Stimulated activated CD8-positive, alpha-beta memory T cell treated with anti-CD3 and anti-CD28 coated beads, Interleukin-15, amount 100 ng/mL, for 4 hours (primary cell): ENCODE data around the gene PHLDB1.
"Not testable (repeated sequence)": the region's sequence is repeated elsewhere in the genome, so short reads cannot be mapped to it uniquely, and the experiment has no call there.

ENCODE experiments used
- DNase-seq, 2 donors: peaks; one replicate each; pipeline ENCODE4 v3.0.0-alpha.2; 2020; ENCODE audit warnings: low read depth in 2 of 2

Gene PHLDB1

DNA sequence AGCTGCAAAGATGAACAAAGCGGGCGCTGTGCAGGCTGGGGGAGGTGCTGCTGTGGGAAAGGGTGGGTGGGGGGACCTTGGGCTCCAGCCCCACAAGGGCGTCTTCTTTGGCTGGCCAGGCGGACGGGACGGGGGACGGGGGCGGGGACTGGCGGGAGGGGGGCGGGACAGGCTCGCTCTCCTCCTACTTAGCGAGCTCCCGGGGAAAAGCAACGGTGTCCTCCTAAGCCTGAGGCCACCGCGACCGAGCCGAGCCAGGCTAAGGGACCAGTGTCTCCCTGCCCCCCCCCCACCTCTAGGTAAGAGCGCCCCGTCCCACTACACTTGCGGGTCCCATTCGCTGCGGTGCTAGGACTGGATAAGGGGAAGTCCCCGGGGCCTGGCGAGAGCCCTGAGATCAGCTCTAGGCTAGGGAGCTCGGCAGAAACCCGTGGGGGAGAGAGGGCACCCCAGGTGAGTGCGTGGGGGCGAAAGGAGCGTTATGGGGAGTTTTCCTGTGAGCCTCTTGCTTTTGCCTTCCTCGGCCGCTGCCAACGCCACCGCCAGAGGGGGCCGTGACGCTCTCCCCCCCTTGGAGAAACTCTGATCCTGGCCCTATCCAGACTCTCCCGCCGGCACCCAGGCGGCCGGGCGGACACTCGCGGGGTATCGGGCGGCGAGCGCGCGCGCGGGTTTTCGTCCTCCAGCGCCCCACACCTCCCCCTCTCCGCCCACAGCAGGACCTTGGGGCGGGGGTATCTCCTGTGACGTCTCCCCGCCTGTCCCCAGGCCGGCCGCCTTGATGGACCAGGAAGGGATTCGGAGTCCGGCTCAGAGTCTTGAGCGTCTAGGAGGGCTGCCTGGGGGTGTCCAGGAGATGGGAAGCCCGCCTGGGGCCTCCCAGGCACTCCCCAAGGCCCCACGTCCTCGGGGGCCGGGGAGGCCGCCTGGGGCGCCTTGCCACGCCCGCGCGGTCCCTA is at the start of gene PHLDB1:
PHLDB1 (plus strand) TSS at position 215 of the 959 bp plus-strand sequence. CDS start 6,222 bp downstream, outside the sequence.
- DNase-seq, result peak; percentile 24 to 28

DNA sequence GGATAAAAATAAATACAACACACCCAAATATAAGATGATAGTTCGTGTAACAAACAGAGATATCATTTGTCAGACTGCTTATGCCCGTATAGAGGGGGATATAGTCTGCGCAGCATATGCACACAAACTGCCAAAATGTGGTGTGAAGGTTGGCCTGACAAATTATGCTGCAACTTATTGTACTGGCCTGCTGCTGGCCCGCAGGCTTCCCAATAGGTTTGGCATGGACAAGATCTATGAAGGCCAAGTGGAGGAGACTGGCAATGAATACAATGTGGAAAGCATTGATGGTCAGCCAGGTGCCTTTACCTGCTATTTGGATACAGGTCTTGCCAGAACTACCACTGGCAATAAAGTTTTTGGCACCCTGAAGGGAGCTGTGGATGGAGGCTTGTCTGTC is 46.6 kb upstream of the PHLDB1 start:
- no peak for DNase-seq

DNA sequence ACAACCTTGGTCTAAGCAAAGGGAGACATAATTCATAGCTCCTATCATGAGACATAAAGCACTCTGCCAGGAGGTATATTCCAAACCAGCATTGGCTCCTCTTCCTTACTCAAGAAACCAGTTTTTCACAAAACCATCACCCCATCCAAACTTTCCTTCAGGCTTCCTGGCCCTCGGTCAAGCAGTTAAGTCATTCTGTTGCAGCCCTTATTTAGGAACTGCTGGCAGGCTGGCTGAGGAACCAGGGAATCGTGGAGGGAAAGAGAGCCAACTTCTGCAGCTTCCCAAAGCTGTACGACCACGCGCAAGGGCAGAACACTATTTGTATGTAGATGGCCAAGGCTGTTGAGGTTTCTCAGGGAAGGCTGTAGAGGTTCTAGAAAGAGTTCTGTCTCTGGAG is 42.4 kb upstream of the PHLDB1 start:
- no peak for DNase-seq

DNA sequence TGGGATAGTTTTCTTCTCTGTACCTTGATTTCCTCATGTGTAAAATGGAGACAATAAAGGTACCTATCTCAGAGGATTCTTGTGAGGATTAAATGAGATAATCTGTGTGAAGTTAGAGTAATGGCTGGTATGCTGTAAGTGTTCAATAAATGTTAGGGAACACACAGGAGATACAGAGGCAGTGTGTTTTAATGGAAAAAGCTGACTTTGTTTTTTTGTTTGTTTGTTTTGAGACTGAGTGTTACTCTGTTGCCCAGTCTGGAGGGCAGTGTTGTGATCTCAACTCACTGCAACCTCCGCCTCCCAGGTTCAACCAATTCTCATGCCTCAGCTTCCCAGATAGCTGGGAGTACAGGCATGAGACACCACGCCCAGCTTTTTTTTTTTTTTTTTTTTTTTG is 37.7 kb upstream of the PHLDB1 start:
- DNase-seq, result no peak

DNA sequence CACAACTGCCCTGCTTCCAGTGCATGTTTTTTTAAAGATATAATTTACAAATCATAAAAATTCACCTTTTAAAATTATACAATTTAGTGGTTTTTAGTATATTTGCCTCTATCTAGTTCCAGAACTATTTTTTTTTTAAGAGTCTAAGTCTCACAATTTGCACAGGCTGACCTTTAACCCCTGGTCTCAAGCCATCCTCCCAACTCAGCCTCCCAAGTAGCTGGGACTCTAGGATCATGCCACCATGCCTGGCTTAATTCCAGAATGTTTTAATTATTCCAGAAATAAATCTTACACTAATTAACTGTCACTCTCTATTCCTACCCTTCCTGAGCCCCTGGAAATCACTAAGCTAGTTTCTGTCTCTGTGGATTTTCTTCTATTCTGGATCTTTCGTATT is 36.6 kb upstream of the PHLDB1 start:
- no peak for DNase-seq

DNA sequence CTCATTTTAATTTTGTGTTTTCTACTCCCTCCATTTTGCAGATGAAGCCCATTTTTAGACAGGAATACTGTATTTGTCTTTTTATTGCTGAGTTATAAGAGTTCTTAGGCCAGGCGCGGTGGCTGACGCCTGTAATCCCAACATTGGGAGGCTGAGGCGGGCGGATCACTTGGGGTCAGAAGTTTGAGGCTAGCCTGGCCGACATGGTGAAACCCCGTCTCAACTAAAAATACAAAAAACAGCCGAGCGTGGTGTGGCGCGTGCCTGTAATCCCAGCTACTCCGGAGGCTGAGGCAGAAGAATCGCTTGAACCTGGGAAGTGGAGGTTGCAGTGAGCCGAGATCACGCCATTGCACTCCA is 35.7 kb upstream of the PHLDB1 start:
- DNase-seq, result not testable (repeated sequence)

DNA sequence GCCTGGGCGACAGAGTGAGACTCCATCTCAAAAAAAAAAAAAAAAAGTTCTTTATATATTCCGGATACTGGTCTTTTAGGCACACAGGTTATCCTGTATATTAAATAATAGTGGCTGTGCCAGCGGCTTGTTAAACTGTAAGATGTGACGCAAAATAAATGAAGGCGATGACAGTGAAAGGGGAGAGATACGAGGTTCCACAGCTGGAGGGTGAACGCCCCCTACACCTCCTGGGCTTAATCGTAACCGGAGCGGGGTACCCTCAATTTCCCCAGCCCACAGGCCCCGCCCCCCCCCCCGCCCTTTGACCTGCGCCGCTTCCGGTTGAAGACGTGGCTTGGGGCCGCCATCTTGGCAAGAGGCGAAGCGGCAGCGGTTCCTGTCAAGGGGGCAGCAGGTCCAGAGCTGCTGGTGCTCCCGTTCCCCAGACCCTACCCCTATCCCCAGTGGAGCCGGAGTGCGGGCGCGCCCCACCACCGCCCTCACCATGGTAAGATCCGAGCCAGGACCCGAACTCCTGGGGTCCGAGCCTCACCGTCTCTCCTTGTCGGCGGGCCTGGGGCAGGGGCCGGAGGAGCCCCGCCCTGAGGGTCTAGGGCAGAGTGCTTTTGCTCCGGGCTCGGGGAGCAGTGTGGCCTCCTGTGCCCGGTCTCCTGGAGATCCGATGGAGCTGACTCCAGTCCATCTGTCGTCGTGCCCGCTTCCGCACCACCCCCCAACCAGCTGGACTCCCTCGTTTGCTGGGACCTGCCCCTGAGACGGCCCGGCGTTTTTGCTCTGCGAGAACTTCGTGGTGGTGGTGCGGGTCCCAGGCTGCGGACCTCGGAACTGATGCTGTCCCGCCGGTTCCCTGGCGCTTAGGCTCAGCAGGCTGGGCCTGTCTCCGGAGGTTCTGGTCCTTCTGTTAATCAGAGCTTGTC is 35.1 kb upstream of the PHLDB1 start, which contains the start of gene ARCN1:
ARCN1 (plus strand) TSS at position 349 of the 920 bp plus-strand sequence; CDS start at position 488, 139 bp downstream.
- peak; percentile 60 to 63 for DNase-seq

DNA sequence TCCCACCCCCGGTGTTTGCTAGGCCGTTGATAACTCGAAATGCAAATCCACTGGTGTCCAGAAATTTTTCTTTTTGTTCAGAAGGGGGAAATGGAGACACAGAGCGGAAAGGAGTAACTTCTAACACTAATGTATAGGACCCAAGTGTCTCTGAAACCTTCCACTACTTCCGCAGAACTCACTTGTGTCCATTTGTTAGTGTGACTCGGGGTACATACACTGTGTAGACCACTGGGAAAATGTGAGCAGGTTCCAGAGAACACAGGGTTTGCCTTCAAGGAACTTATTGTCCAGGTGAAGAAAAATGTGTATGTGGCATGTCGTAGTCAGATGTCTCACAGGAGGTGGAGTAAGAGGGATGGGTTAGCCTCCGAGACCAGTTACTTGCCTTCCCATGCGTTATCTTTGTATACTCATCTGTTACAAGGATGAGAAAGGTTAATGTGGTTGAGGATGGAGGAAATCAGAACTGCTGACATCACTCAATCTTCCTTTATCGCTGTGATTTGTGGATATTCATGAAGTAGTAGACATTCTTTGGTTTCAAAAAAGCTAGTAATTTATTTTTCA is 34.3 kb upstream of the PHLDB1 start:
- no peak for DNase-seq

DNA sequence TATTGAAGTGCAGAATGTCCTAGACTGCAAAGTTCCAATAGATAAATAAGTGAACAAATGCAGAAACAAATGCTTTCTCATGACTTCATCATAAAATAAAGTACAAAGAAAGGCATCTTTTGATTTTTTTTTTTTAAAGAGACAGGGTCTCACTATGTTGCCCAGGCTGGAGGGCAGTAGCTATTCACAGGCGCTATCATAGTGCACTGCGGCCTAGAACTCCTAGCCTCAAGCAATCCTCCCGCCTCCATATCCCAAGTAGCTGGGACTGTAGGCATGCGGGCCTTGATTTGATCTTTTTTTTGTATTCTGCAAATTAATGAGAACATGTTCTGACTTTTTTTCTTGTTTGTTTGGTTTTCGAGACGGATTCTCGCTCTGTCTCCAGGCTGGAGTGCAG is 32.8 kb upstream of the PHLDB1 start:
- DNase-seq, result no peak

DNA sequence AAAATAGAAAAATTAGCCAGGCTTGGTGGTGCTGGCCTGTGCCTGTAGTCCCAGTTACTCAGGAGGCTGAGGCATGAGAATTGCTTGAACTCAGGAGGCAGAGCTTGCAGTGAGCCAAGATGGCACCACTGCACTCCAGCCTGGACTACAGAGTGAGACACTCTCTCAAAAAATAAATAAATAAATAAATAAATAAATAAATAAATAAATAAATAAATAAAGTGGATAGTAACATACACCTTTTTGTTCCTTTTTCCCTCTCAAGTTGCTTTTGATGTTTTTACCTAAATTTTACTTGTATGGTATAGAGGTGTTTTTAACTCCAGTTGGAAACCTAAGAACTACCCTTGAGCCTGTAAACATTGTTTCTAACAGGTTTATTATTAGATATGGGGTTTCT is 29.4 kb upstream of the PHLDB1 start:
- not testable (repeated sequence) for DNase-seq

DNA sequence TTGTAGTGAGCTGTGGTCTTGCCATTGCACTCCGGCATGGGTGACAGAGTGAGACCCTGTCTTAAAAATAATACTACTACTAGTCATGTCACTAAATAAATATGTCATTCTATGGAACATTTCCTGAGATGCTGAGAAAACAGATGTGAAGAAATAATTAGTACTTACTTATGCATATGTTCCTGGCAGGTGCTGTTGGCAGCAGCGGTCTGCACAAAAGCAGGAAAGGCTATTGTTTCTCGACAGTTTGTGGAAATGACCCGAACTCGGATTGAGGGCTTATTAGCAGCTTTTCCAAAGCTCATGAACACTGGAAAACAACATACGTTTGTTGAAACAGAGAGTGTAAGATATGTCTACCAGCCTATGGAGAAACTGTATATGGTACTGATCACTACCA is 26.4 kb upstream of the PHLDB1 start:
- no peak for DNase-seq

DNA sequence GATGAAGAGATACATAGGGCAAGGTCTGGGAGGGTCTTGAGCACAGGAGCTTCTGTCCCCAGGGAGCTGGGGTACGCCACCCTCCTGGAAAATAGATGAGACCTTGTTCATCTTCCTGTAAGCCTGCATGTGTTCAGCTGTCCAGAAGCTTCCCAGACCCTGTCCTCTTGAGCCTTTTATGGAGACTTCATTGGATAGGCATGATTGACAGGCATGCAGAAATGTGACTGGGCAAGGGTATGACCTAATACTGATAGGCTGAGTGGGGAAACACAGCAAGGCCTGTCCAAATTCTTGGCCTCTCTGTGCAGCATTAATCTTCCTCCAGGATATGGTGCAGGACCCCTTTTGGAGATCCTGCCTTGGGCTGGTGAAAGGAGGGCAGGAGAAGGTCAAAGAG is 19.5 kb upstream of the PHLDB1 start:
- DNase-seq, result no peak

DNA sequence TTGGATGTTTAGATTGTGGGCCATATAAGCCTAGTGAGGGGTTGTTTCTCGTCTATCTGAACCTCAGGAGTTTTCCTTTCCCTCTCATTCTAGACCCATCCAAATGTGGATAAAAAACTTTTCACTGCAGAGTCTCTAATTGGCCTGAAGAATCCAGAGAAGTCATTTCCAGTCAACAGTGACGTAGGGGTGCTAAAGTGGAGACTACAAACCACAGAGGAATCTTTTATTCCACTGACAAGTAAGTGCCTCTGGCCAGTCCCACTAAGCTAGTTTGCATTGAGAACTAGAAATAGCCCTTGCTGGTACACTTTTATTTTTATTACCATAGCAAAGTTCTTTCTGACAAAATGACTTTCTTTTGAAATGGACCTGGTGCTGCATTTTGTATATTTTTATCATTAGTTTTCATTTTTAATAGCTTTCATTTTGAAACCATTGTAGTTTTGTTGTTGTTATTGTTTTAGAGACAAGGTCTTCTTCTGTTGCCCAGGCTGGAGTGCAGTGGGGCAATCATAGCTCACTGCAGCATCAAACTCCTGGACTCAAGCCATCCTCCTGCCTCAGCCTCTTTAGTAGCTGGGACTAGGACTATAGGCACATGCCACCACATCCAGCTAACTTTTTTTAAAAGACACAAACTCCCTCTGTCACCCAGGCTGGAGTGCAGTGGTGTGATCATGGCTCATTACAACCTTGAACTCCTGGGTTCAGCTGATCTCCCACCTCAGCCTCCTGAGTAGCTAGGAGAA is 14.6 kb upstream of the PHLDB1 start:
- DNase-seq, result no peak

DNA sequence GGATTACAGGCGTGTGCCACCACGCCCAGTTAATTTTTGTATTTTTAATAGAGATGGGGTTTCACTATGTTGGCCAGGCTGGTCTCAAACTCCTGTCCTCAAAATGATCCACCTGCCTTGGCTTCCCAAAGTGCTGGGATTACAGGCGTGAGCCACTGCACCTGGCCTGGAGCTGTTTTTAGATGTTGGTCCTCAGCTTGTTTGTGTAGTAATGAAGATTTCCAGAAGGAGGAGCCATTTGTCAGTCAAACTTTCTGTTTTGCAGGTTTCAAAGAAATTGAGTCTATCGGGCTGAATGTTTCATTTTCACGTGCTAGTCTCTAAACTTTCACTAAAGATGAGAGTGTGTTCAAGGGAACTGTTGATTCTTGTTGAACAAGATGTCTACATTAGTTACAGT is 12.4 kb upstream of the PHLDB1 start:
- not testable (repeated sequence) for DNase-seq

DNA sequence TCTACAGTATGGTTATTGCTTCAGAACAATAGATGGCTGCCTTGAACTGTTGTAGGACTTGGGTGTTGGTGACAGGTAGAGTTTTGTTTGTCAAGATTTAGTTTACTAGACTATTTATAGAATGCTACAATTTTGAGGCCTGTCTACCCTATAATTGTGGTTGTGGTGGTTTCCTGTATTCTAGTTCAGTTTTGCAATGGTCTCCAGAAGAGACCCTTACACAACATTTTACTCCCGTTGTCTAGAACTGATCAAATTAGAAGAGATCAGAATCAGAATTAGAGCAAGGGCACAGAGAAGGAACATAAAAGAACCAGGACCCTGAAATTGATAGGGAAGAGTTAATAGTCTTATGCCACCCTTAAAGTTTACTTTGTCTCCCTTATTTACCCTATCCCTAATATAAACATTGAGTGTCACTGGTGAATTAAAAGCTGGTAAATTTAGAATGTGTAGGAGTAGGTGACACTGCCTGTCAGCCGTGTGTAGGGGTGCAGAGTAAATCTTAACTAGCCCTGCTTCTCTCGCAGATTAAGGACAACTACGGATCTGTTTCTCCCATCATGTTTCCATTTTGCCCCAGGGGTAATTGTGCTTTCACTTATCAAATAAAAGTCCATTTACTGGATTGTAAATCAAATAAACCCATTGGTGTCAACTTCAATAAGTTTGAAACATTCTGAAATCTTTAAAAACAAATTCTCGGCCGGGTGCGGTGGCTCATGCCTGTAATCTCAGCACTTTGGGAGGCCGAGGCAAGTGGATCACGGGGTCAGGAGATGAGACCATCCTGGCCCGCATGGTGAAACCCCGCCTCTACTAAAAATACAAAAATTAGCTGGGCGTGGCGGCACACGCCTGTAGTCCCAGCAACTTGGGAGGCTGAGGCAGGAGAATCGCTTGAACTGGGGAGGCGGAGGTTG is 10.9 kb upstream of the PHLDB1 start:
- no peak for DNase-seq

DNA sequence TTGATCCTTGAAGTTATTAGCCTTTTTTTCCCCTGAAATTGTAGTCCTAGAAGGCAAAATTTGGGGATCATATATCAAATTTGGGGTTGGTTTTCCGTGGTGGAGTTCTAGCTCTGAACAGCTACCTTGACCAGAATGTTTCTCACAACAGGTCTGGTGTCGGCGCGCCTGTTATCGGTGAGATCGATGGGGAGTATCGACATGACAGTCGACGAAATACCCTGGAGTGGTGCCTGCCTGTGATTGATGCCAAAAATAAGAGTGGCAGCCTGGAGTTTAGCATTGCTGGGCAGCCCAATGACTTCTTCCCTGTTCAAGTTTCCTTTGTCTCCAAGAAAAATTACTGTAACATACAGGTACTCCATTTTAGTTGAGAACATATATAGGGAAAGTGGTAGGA is 9.9 kb upstream of the PHLDB1 start:
- DNase-seq, result no peak

DNA sequence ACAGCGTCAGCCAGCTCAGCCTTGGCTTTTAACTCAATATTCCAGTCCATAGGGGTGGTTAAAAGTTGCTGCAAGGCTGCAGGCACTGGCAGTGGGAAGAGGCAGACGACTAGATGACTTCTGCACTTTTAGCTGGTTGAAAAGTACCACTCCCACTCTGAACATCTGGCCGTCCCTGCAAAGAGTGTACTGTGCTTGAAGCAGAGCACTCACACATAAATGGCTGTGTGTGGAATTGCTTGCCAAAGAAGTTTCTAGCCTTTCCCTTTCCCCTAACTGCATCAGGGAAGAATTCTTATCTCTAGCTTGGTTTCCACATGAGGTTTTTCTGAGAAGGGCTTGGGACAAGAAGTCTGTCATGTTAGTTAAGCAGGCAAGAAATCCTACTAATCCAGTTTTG is 5.1 kb upstream of the PHLDB1 start:
- no peak for DNase-seq

DNA sequence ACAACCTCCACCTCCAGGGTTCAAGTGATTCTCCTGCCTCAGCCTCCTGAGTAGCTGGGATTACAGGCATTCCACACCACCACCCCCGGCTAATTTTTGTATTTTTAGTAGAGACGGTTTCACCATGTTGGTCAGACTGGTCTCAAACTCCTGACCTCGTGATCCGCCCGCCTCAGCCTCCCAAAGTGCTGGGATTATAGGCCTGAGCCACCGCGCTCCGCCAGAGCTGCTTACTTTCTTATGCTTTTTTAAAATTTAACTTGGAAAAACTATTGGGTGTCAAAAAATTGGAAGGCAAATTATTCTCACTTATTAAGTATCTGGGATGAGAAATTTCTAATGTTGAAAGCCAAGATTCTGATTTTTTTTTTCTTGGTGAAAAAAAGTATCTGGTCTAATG is 3.7 kb upstream of the PHLDB1 start:
- DNase-seq, result not testable (repeated sequence)

DNA sequence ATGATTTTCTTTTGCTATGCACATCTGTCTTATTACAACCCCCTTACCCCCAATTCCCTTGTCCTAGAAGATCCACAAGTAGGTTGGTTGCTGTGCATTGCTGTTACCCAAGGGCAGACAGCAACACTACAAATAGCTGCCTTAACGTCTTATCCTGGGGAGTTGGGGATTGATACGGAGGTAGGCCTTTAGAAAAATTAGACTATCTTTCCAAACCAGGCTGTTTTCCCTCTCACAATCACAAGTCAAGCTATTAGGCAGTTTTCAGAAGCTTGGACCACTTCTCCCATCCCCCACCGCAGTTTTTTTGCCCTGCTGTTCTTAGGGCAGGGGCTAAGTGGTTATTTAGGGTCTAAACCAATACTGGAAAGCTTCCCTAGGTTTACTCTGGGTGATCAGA is 2.8 kb upstream of the PHLDB1 start:
- DNase-seq, result no peak
